Astrocyte of the cerebellum (primary cell): ENCODE measurements around the gene HOXB5.

Experiments
- DNase-seq: peaks from one replicate; pipeline ENCODE4 v3.0.0-alpha.2; 2011; ENCODE audit warnings: low read depth
- H3K4me3 ChIP-seq: 2 replicates; pipeline ENCODE4 v1.5.1; 2011; ENCODE audit warnings: mild to moderate bottlenecking, low read depth, low read length, moderate library complexity
- CTCF ChIP-seq: IDR thresholded peaks from 2 replicates; pipeline ENCODE4 v1.5.1; 2012; ENCODE audit warnings: low read length, low read depth, moderate library complexity, mild to moderate bottlenecking; ENCODE audit errors: missing control alignments
- in situ Hi-C: cut with HindIII; loops from 2 replicates; pipeline ENCODE4 v1.10.0; 2017; ENCODE audit warnings: low sequenced_read_pairs

Gene HOXB5

DNA sequence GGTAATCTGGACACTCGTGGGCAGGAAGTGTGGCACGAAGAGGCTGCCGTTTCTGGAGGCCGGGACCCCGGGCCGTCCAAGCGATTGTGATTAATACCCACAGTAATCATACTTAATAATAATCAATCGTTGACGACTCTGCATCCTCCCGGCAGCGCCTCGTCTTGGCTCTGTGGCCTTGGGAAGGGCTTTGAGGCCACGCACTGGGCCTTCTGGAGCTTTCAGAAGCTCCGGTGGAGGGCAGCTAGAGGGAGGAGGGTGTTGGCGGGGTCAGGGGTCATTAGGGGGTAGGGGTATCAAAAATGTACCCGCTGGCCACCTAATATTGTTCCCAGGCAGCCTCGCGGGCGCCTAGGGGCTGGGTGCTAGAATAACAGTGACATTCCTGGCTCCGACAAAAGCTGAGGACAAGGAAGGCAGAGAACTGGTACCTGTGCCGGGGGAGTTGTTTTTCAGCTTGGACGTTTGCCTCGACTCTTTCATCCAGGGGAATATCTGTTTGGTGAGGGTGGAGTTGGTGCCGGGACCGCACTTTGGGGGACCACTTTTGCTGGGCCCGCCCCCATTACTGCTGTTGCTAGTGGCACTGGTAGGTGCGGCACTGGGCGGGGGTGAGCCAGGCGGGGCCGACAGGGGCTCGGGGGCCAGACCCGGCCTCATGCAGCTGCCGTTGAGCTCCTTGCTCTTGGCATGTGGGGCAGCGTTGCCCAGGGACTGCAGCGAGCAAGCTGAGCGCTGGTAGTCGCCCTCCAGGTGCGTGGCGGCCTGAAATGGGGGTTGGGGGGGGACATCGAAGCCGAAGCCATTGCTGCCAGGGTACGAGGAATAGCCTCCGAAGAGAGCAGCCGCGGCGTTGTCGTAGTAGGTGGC, 41.7 kb downstream of the HOXB5 start:
- in situ Hi-C loops = no loop called here
- TF ChIP-seq CTCF = no peak
- DNase-seq = no peak
- peak overlapping the region; percentile 31 for H3K4me3 ChIP-seq

GRCh38 chr17:48551214-48551555, 42.4 kb downstream of the HOXB5 start:
- in situ Hi-C loops = no loop called here
- TF ChIP-seq CTCF = no peak
- no peak for DNase-seq
- H3K4me3 ChIP-seq = peak overlapping the region; percentile 31

GRCh38 chr17:48550502-48551213, 42.9 kb downstream of the HOXB5 start:
- no peak for DNase-seq
- peak; percentile 52 for TF ChIP-seq CTCF
- in situ Hi-C loops = no loop called here
- H3K4me3 ChIP-seq = peak overlapping the region; percentile 35

DNA sequence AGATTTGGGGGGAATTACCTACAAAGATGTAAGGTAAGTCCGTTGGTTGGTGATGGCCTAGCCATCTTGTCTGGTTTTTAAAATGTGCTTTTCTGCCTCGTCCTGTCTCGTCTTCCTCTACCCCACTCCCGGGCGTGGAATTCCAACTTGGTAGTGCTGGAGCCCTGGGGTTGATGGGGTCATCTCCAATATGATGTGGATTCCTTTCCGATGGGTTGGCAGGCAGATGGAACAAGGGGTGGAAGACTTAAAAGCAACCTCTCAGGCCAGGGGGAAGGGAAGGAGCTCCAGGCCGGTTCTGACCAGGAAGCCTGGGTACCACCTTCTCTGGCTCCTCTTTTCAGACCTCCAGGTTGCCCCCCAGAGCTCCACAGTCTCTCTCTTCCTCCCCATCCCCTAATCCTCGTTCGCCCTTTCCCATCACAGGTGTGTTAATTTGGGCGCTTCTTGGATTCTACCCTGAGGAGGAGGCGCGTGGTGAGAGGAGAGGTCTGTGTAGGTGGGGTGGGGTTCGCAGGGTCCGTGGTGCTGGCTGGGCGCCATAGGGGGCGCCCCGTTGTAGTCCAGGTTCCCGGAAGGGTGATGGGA, 43.6 kb downstream of the HOXB5 start:
- no peak for TF ChIP-seq CTCF
- in situ Hi-C loops = no loop called here
- H3K4me3 ChIP-seq = peak overlapping the region; percentile 35
- DNase-seq = no peak

- H3K4me3 ChIP-seq = no peak overlapping the region
- in situ Hi-C loops = no loop called here
- no peak for DNase-seq
- TF ChIP-seq CTCF = no peak
Measured at GRCh38 chr17:48549281-48549630, 44.3 kb downstream of the HOXB5 start.

DNA sequence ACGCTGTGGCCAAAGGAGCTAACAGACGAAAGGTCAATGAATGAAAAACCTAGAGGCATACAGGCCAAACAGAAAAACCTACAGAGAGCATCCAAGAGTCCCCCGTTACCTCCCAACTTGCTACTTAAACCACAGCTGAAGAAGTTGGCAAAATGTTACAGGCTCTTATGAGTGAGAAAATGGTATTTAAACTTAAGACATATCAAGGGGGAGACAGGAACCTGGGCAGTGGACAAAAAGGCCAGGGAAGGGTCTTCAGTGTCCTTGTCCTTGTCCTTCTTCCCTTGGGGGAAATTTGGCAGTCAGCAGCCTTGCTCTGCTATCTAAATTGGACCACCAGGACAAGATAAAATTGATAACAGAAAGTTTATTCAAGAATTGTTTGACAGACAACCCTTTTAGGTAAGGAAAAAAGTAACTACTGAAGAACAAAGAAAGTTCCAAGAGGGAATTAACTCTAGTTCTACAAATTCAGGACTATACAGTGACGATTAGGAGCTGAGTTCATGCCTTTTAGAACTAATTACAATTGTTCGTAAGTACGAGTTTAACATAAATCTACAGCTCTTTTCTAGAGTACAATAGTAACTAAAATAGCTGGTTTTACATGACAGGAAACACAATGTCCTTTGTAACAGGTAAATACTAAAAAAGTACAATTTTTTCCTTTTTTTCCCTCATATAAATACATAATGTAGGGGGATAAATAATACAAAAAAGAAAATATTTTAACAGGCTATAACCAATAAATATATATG, 44.9 kb downstream of the HOXB5 start:
- no peak overlapping the region for H3K4me3 ChIP-seq
- no peak for TF ChIP-seq CTCF
- in situ Hi-C loops = no loop called here
- no peak for DNase-seq
